Stomach (tissue), 9 donors: Measurements from ENCODE around the gene MRAS. TPM values are rescaled to one million over a fixed set of nuclear protein-coding genes. Genes with fewer than 3 reads are reported as not detected.

Source experiments
- DNase-seq, 2 donors: peaks; one replicate each; pipeline versions ENCODE4 v3.0.0 to v3.0.0-alpha.2; 2013 to 2019
- H3K27ac ChIP-seq, 5 donors: fragments of 200-600 bp in 4 of 5; sonication (generic) in 4 of 5; one replicate each; pipeline ENCODE4 v1.5.1; 2013 to 2019; ENCODE audit warnings: mild to moderate bottlenecking in 1 of 5, moderate library complexity in 1 of 5
- H3K27me3 ChIP-seq, 3 donors: fragments of 200-600 bp; sonication (generic); one replicate each; pipeline ENCODE4 v1.5.1; 2017 to 2019; ENCODE audit warnings: mixed run types in 1 of 3
- H3K36me3 ChIP-seq, 4 donors: fragments of 200-600 bp; sonication (generic); 1 replicate in 3 of 4; 2 replicates in 1 of 4; pipeline ENCODE4 v1.5.1; 2016 to 2019
- H3K4me1 ChIP-seq, 4 donors: fragments of 200-600 bp; sonication (generic); one replicate each; pipeline ENCODE4 v1.5.1; 2016 to 2019
- H3K4me3 ChIP-seq, 4 donors: fragments of 200-600 bp; sonication (generic) in 3 of 4; one replicate each; pipeline ENCODE4 v1.5.1; 2016 to 2019; ENCODE audit warnings: mild to moderate bottlenecking in 1 of 4
- H3K9me3 ChIP-seq, 4 donors: fragments of 200-600 bp; sonication (generic); one replicate each; pipeline ENCODE4 v1.5.1; 2016 to 2019
- EP300 ChIP-seq: sonication (generic); formaldehyde crosslinking; IDR thresholded peaks from one replicate; pipeline ENCODE4 v1.6.1; 2017; ENCODE audit warnings: antibody characterized with exemption
- POLR2A ChIP-seq, 4 donors: fragments of 450-650 bp; IDR thresholded peaks; one replicate each; pipeline ENCODE4 v1.6.1; 2016; ENCODE audit warnings: antibody characterized with exemption in 4 of 4, control low read depth in 2 of 4, mild to moderate bottlenecking in 1 of 4, moderate library complexity in 1 of 4
- POLR2AphosphoS5 ChIP-seq, 3 donors: sonication (generic); formaldehyde crosslinking; IDR thresholded peaks; one replicate each; pipeline ENCODE4 v1.6.1; 2016; ENCODE audit warnings: antibody characterized with exemption in 3 of 3
- WGBS, 5 donors: extraction: QIAGEN DNeasy Blood & Tissue Kit in 3 of 5; methylation state at CpG; one replicate each; pipeline versions ENCODE4 v1.1.5 to v1.1.7; 2013 to 2018; 5-methylcytosine and 5-hydroxymethylcytosine counted together
- intact Hi-C: fragments of 100-400 bp; cut with DNase I; formaldehyde crosslinking; loops from one replicate; pipeline ENCODE4 v1.15.1; 2023; ENCODE audit warnings: low total_unique reads
- polyA plus RNA-seq, 3 donors: library from polyadenylated mRNA; stranded (reverse); fragments of 200-250 nt; gene quantifications; one replicate each; pipeline ENCODE4 v1.2.3, GENCODE V29; 2013
- total RNA-seq, 5 donors: library from RNA; depleted of rRNA; stranded (reverse); fragments of >200 nt; gene quantifications; one replicate each; pipeline versions ENCODE4 v1.1.0 to v1.2.3, GENCODE V29; 2014 to 2016
- TF ChIP-seq, protein P1 (sequence below), 7 experiments: fragments of 450-650 bp in 4 of 7; fragments of 200-600 bp in 3 of 7; sonication (generic) in 3 of 7; IDR thresholded peaks; one replicate each; pipeline ENCODE4 v1.5.1; 2016 to 2019; ENCODE audit warnings: antibody characterized with exemption in 7 of 7, control low read depth in 2 of 7, mild to moderate bottlenecking in 1 of 7
- donor health status: healthy with polysubstance abuse.
- donor health status: Bipolar disorder and iron deficiency.
- donor health status: healthy.

Gene MRAS
- total and polyA plus RNA-seq, 8 donors = 4.4 to 28.0 (median 10.5) TPM

DNA sequence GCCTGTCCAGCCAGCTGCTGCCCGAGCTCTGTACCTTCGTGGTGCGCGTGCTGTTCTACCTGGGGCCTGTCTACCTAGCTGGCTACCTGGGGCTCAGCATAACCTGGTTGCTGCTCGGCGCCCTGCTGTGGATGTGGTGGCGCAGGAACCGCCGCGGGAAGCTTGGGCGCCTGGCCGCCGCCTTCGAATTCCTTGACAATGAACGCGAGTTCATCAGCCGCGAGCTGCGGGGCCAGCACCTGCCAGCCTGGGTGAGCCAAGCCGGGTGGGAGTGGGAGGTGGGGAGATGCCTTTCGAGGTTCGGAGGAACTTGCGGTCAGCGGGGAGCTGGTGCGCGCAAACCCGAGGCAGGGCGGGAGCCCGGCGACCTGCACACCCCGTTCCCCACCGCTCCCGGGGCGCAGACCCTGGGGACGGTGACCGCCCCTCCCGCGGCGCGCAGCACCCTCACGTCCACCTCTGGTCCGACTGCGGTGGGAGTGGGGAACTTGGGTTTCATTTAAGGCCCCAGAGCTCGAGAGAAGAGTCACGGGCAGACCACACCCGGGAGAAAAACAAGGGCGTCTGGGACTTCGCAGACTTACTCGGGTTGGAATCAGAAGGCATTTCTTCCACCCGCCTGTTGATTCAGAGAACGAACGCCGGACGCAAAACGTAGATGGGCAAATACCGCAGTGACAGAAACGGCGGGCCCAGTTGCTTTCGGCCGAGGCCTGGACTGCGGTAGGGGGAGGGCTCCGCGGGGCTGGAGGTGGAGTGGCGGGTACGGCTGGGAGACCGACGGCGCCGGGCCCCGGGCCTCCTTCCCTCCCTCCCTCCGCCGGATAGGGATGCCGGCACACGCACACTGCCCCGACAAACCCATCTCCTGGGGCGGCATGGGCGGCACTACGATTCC is 86.7 kb downstream of the MRAS start:
- TF ChIP-seq, protein P1, sequence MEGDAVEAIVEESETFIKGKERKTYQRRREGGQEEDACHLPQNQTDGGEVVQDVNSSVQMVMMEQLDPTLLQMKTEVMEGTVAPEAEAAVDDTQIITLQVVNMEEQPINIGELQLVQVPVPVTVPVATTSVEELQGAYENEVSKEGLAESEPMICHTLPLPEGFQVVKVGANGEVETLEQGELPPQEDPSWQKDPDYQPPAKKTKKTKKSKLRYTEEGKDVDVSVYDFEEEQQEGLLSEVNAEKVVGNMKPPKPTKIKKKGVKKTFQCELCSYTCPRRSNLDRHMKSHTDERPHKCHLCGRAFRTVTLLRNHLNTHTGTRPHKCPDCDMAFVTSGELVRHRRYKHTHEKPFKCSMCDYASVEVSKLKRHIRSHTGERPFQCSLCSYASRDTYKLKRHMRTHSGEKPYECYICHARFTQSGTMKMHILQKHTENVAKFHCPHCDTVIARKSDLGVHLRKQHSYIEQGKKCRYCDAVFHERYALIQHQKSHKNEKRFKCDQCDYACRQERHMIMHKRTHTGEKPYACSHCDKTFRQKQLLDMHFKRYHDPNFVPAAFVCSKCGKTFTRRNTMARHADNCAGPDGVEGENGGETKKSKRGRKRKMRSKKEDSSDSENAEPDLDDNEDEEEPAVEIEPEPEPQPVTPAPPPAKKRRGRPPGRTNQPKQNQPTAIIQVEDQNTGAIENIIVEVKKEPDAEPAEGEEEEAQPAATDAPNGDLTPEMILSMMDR (IDR thresholded peaks at IDR 0.05) = no peak
- TF ChIP-seq POLR2AphosphoS5 (IDR thresholded peaks at IDR 0.05) = no peak
- no peak for TF ChIP-seq EP300
- TF ChIP-seq POLR2A (IDR thresholded peaks at IDR 0.05) = no peak
- no peaks in the 10 kb centered on the region for H3K36me3 ChIP-seq
- H3K9me3 ChIP-seq = no peaks in the 10 kb centered on the region
- peak overlapping the region in 4 of 5 donors; percentile 34 to 67 (median 59) for H3K27ac ChIP-seq
- intact Hi-C loops = no loop called here
- H3K4me1 ChIP-seq = peaks cover 19 to 41% (median 24%) of the 10 kb centered on the region in 4 donors
- H3K4me3 ChIP-seq = peak overlapping the region; percentile 51 to 76 (median 60)
- peaks cover 0 to 62% (median 15%) of the 10 kb centered on the region in 3 donors for H3K27me3 ChIP-seq
- peak in 1 of 2 donors; percentile 63 for DNase-seq
- WGBS, 5 donors = 4 to 7% (median 5%) methylated on average over 47 to 78 of the region's 78 CpGs

DNA sequence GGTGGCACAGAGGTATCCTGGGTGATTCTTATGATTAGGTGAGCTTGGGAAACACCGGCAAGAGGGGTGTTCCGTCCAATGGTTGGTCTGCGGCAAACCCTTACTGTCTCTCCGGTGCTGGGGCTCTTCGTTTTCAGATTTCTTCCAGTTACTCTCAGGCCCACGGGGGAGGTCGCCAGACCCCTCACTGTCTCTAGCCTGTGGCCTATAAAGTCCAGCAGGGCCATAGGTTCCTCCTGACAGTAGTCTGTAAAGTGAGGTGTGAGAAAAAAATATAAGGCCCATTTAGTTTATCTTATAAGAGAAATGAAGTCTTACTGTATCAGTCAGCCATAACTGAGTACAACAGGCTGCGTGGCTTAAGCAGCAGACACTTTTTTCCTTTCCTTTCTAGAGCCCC is 87.5 kb downstream of the MRAS start:
- TF ChIP-seq POLR2AphosphoS5 (IDR thresholded peaks at IDR 0.05) = no peak
- Histone ChIP-seq H3K4me3 (peak overlapping the region; percentile 51 to 76 (median 60)), H3K27ac (peak overlapping the region in 1 of 5 donors; percentile 64), H3K9me3 (no peaks in the 10 kb centered on the region), H3K4me1 (peaks cover 19 to 48% (median 24%) of the 10 kb centered on the region in 4 donors), H3K27me3 (peaks cover 0 to 62% (median 15%) of the 10 kb centered on the region in 3 donors), H3K36me3 (no peaks in the 10 kb centered on the region)
- DNase-seq = no peak
- intact Hi-C loops = no loop called here
- WGBS, 5 donors = 74 to 90% (median 84%) methylated on average over 8 of the region's 8 CpGs

DNA sequence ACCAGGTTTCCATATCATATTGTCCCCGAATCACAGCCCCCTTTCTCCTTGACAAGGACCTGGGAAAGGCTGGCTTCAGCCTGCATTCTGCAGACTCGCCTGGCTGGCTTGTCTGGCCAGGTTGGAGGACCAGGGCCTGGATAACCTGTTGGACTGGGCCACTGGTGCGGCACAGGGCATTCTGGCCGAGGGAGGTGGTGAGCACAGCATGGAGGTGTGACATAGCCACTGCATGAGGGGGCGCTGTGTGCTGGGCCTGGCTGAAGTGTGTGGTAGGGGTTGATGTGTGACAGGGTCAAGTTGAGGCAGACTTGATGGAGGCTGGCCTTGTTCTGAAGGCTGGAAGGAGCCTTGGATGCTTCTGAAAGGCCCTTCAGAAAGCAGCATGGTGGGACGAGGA is 88.9 kb downstream of the MRAS start:
- Histone ChIP-seq H3K27ac (no peak overlapping the region), H3K4me1 (peaks cover 19 to 55% (median 25%) of the 10 kb centered on the region in 4 donors), H3K4me3 (no peak overlapping the region), H3K27me3 (peaks cover 0 to 60% (median 15%) of the 10 kb centered on the region in 3 donors), H3K9me3 (no peaks in the 10 kb centered on the region), H3K36me3 (no peaks in the 10 kb centered on the region)
- intact Hi-C loops = no loop called here
- TF ChIP-seq, protein P1 (IDR thresholded peaks at IDR 0.05) = no peak
- no peak for TF ChIP-seq POLR2A (IDR thresholded peaks at IDR 0.05)
- no peak for TF ChIP-seq EP300
- TF ChIP-seq POLR2AphosphoS5 (IDR thresholded peaks at IDR 0.05) = no peak
- WGBS, 5 donors = 89 to 97% (median 95%) methylated on average over 6 of the region's 6 CpGs
- DNase-seq = no peak

DNA sequence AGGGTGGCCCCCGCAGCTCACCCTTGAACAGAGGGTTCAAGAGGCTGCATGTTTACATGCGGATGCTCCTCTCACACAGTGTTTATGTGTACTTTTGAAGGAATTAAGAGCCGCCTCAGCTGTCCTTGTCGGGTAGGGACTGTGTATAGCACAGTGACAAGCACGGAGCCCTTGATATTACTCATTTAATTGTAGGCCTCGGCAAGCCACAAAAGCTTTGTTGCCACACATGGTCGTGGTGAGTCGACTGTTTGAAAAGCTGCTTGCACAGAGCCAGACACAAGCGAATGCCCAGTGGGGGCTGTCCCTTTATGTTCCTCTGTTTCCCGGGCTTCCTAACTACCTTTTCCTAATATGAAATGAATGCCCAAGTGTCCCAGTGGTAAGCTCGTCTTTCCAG is 90.5 kb downstream of the MRAS start:
- Histone ChIP-seq H3K4me1 (peaks cover 18 to 56% (median 22%) of the 10 kb centered on the region in 4 donors), H3K36me3 (no peaks in the 10 kb centered on the region), H3K4me3 (no peak overlapping the region), H3K27me3 (peaks cover 0 to 44% (median 15%) of the 10 kb centered on the region in 3 donors), H3K9me3 (no peaks in the 10 kb centered on the region), H3K27ac (no peak overlapping the region)
- intact Hi-C loops = no loop called here
- DNase-seq = no peak
- TF ChIP-seq EP300 (no peak), POLR2A (IDR thresholded peaks at IDR 0.05) (no peak), POLR2AphosphoS5 (IDR thresholded peaks at IDR 0.05) (no peak)
- TF ChIP-seq, protein P1 (IDR thresholded peaks at IDR 0.05) = no peak
- 62 to 80% (median 74%) methylated on average over 8 to 11 of the region's 11 CpGs for WGBS, 5 donors
